MM.1S (cell line): ENCODE measurements around the gene LDLRAD4.
"Not testable (repeated sequence)": the region's sequence is repeated elsewhere in the genome, so short reads cannot be mapped to it uniquely, and the experiment has no call there.

Experiments
- DNase-seq: peaks from one replicate; pipeline ENCODE4 v3.0.0-alpha.2; 2015
- H2AFZ ChIP-seq: fragments of 300-600 bp; sonication (generic); 2 replicates; pipeline ENCODE4 v1.6.0; 2016; ENCODE audit warnings: antibody characterized with exemption, low read length
- H3F3A ChIP-seq: fragments of 300-600 bp; sonication (generic); 2 replicates; pipeline ENCODE4 v1.6.1; 2016; ENCODE audit warnings: mild to moderate bottlenecking, antibody characterized with exemption, low read length, moderate library complexity, mixed read lengths; ENCODE audit not compliant: insufficient read depth
- H3K27ac ChIP-seq: fragments of 300-600 bp; sonication (generic); 2 replicates; pipeline ENCODE4 v1.5.1; 2016; ENCODE audit warnings: mild to moderate bottlenecking, low read length
- H3K27me3 ChIP-seq: fragments of 300-600 bp; sonication (generic); replicated peaks from 2 replicates; pipeline ENCODE4 v1.6.0; 2016; ENCODE audit warnings: low read length; ENCODE audit not compliant: insufficient read depth
- H3K36me3 ChIP-seq: fragments of 300-600 bp; sonication (generic); replicated peaks from 2 replicates; pipeline ENCODE4 v1.6.1; 2016; ENCODE audit warnings: mild to moderate bottlenecking, low read length, mixed read lengths; ENCODE audit not compliant: insufficient read depth
- H3K4me1 ChIP-seq: fragments of 300-600 bp; sonication (generic); 2 replicates; pipeline ENCODE4 v1.6.1; 2016; ENCODE audit warnings: low read length, mixed read lengths
- H3K4me2 ChIP-seq: fragments of 300-600 bp; sonication (generic); 2 replicates; pipeline ENCODE4 v1.6.0; 2016; ENCODE audit warnings: low read depth, low read length
- H3K4me3 ChIP-seq: fragments of 300-600 bp; sonication (generic); 2 replicates; pipeline ENCODE4 v1.5.1; 2016; ENCODE audit warnings: low read length, mixed read lengths
- H3K79me2 ChIP-seq: fragments of 300-600 bp; sonication (generic); 2 replicates; pipeline ENCODE4 v1.6.1; 2016; ENCODE audit warnings: mixed run types, low read length, mixed read lengths
- H3K9ac ChIP-seq: fragments of 300-600 bp; sonication (generic); 2 replicates; pipeline ENCODE4 v1.6.1; 2016; ENCODE audit warnings: low read length, mixed read lengths
- H3K9me2 ChIP-seq: fragments of 300-600 bp; sonication (generic); replicated peaks from 2 replicates; pipeline ENCODE4 v1.6.1; 2016; ENCODE audit warnings: mild to moderate bottlenecking, low read length, mixed read lengths; ENCODE audit not compliant: insufficient read depth
- H3K9me3 ChIP-seq: fragments of 300-600 bp; sonication (generic); replicated peaks from 2 replicates; pipeline ENCODE4 v1.6.1; 2016; ENCODE audit warnings: mild to moderate bottlenecking, low read length, mixed read lengths; ENCODE audit not compliant: insufficient read depth
- H4K20me1 ChIP-seq: fragments of 300-600 bp; sonication (generic); 2 replicates; pipeline ENCODE4 v1.6.1; 2016; ENCODE audit warnings: mild to moderate bottlenecking, low read length, moderate library complexity, mixed read lengths; ENCODE audit not compliant: insufficient read depth
- CTCF ChIP-seq: fragments of 300-600 bp; sonication (generic); IDR thresholded peaks from 2 replicates; pipeline ENCODE4 v1.5.1; 2016; ENCODE audit warnings: antibody characterized with exemption, low read length, mixed read lengths
- EZH2 ChIP-seq: fragments of 300-600 bp; sonication (generic); optimal IDR thresholded peaks from 2 replicates; pipeline ENCODE3; 2017; ENCODE audit warnings: low read depth, mild to moderate bottlenecking, antibody characterized with exemption, low read length, mixed read lengths
- EZH2phosphoT487 ChIP-seq: fragments of 300-600 bp; sonication (generic); IDR thresholded peaks from 2 replicates; pipeline ENCODE4 v1.6.1; 2018; ENCODE audit warnings: antibody characterized with exemption, low read length

Gene LDLRAD4

DNA sequence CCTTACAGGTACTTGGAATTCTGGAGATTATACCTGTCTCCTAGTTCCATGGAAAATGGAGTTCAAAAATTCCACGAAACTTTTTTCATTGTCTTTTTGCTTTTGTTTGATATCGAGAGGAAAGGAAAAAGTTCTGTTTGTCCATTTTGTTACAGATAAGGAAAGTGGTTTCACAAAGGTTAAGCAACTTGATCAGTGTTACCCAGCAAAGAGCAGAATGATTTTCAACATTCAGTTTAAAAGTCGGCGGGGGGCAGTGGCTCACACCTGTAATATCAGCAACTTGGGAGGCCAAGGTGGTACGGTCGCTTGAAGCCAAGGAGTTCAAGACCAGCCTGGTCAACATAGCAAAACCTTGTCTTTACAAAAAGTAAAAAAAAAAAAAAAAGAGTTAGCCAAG lies 118.8 kb downstream of the LDLRAD4 start:
- no peaks in the 10 kb centered on the region for H3F3A ChIP-seq
- H2AFZ ChIP-seq: no peak overlapping the region
- no peaks in the 10 kb centered on the region for H3K79me2 ChIP-seq
- no peak overlapping the region for H3K4me3 ChIP-seq
- no peak overlapping the region for H3K4me2 ChIP-seq
- no peak overlapping the region for H3K9ac ChIP-seq
- TF ChIP-seq EZH2 (no peak), EZH2phosphoT487 (no peak), CTCF (no peak)
- no peaks in the 10 kb centered on the region for H3K27me3 ChIP-seq
- no peaks in the 10 kb centered on the region for H3K4me1 ChIP-seq
- H4K20me1 ChIP-seq: no peaks in the 10 kb centered on the region
- H3K36me3 ChIP-seq: no peaks in the 10 kb centered on the region
- H3K9me2 ChIP-seq: no peaks in the 10 kb centered on the region
- 0 out of 2 replicates have a peak, but pooled peaks cover 2% of the 10 kb centered on the region for H3K9me3 ChIP-seq
- DNase-seq: no peak
- no peak overlapping the region for H3K27ac ChIP-seq

DNA sequence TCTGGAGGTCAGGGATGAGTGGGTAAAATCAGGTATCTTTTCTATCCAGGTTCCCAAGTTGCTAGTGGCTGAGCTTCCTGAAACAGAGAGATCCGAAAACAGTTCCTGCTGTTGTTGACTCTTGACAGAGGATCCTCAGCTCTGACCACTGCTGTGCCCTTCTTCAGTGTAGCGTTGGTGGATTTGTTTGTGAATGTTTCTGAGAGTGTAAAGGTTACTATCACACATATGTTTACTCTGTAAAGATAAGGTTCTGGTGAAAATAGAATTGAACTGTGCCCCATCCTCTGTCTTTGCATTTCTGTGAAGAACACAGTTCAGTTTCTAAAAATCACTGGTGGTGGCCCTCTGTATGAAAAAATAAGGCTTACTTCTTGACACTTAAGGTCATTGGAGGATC lies 119.8 kb downstream of the LDLRAD4 start:
- no peak overlapping the region for H3K9ac ChIP-seq
- H3K4me1 ChIP-seq: no peaks in the 10 kb centered on the region
- no peaks in the 10 kb centered on the region for H3K79me2 ChIP-seq
- no peak overlapping the region for H2AFZ ChIP-seq
- no peak overlapping the region for H3K4me2 ChIP-seq
- no peaks in the 10 kb centered on the region for H3K27me3 ChIP-seq
- no peaks in the 10 kb centered on the region for H3F3A ChIP-seq
- TF ChIP-seq CTCF: no peak
- H3K4me3 ChIP-seq: no peak overlapping the region
- DNase-seq: no peak
- H3K9me2 ChIP-seq: no peaks in the 10 kb centered on the region
- no peak overlapping the region for H3K27ac ChIP-seq
- H3K36me3 ChIP-seq: no peaks in the 10 kb centered on the region
- H4K20me1 ChIP-seq: no peaks in the 10 kb centered on the region
- 0 out of 2 replicates have a peak, but pooled peaks cover under 1% of the 10 kb centered on the region for H3K9me3 ChIP-seq

DNA sequence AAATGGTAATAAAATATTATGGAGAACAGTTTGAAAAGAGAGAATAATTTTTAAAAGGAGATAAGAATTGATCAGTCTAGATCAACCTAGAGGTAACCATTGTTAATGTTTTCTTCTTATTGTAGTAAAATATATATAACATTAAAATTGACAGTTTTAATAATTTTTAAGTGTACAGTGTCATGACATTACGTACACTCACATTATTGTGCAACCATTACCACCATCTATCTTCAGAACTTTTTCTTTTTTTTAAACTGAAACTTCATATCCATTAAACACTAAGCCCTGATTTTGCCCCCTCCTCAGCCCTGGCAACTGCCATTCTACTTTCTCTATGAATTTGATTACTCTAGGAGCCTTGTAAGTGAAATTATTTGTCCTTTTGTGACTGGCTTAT lies 121.1 kb downstream of the LDLRAD4 start:
- Histone ChIP-seq H3K27ac (no peak overlapping the region), H3K79me2 (no peaks in the 10 kb centered on the region), H3K27me3 (no peaks in the 10 kb centered on the region), H3F3A (no peaks in the 10 kb centered on the region), H3K9ac (no peak overlapping the region), H3K9me3 (no peaks in the 10 kb centered on the region), H3K4me1 (no peaks in the 10 kb centered on the region), H4K20me1 (no peaks in the 10 kb centered on the region), H3K36me3 (no peaks in the 10 kb centered on the region), H2AFZ (no peak overlapping the region), H3K9me2 (no peaks in the 10 kb centered on the region), H3K4me2 (no peak overlapping the region), H3K4me3 (no peak overlapping the region)
- no peak for DNase-seq
- TF ChIP-seq EZH2phosphoT487: no peak
- TF ChIP-seq EZH2: no peak
- no peak for TF ChIP-seq CTCF

GRCh38 chr18:13346449-13346848 lies 127.9 kb downstream of the LDLRAD4 start:
- not testable (repeated sequence) for H3K36me3 ChIP-seq, H3K27me3 ChIP-seq, H3K9ac ChIP-seq, H3K4me1 ChIP-seq, H3F3A ChIP-seq, H3K79me2 ChIP-seq, DNase-seq, H3K27ac ChIP-seq, H3K9me2 ChIP-seq, H4K20me1 ChIP-seq, H3K9me3 ChIP-seq, H2AFZ ChIP-seq, H3K4me3 ChIP-seq, H3K4me2 ChIP-seq
